Lower leg skin (tissue), 3 donors: ENCODE results near the gene PRR5.

Experiments used
- CTCF ChIP-seq, 3 donors: fragments of 450-650 bp; IDR thresholded peaks; one replicate each; pipeline ENCODE4 v1.5.1; 2016; ENCODE audit warnings: antibody characterized with exemption in 3 of 3, mild to moderate bottlenecking in 3 of 3, moderate library complexity in 2 of 3
- POLR2A ChIP-seq, 2 donors: fragments of 450-650 bp; IDR thresholded peaks; one replicate each; pipeline ENCODE4 v1.6.1; 2016 to 2017; ENCODE audit warnings: antibody characterized with exemption in 2 of 2, mild to moderate bottlenecking in 1 of 2, moderate library complexity in 1 of 2

GRCh38 chr22:44782363-44782963 is 80.5 kb downstream of the PRR5 start:
- TF ChIP-seq CTCF (IDR thresholded peaks at IDR 0.05) (no peak), POLR2A (IDR thresholded peaks at IDR 0.05) (no peak)
